Measurements from ENCODE around the gene PRODH.
"Not testable (repeated sequence)": the region's sequence is repeated elsewhere in the genome, so short reads cannot be mapped to it uniquely, and the experiment has no call there.

The PRODH gene

GRCh38 chr22:18905540-18906409 is 30.3 kb downstream of the PRODH start, which contains the start of gene DGCR6:
DGCR6 (plus strand) TSS chr22:18906320; CDS start chr22:18906375, 55 bp downstream.
- WGBS, 2 experiments (ENCODE audit: insufficient coverage in 2 of 2), result no CpG with 5 or more reads among the region's 77 CpGs
- Histone ChIP-seq H3K9me3 (ENCODE audit: control insufficient read depth, low read length) (no peaks in the 10 kb centered on the region), H3K4me1 (ENCODE audit: control insufficient read depth, insufficient read depth, low read length, poor library complexity, severe bottlenecking) (no peaks in the 10 kb centered on the region), H3K27ac (ENCODE audit: low read depth, low read length, severe bottlenecking) (no peak within 1 kb of the TSS), H3K4me3 (ENCODE audit: extremely low read depth, insufficient read depth, low read length, poor library complexity, severe bottlenecking) (no peak within 1 kb of the TSS), H3K36me3 (ENCODE audit: control insufficient read depth, insufficient read depth, low read length) (no peaks in the 10 kb centered on the region)

DNA sequence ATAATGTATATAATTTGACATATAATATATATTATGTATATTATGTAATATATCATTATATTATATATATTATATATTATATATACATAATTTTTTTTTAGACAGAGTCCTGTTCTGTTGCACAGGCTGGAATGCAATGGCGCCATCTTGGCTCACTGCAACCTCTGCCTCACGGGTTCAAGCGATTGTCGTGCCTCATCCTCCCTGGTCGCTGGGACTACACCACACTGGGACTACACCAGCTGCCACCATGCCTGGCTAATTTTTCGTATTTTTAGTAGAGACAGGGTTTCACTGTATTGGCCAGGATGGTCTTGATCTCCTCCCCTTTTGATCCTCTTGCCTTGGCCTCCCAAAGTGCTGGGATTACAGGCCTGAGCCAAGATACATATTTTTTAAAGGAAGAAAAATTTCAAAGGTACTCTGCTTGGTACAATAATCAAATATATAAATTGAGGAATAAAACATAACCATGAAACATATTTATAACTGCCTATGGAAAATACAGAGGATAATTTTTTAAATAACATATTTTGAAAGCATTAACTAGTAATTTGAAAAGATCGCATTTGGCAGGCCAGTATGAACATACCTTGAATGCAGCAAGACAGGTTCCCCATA is 39.9 kb downstream of the PRODH start:
- not testable (repeated sequence) for H3K4me1 ChIP-seq (ENCODE audit: control insufficient read depth, insufficient read depth, low read length, poor library complexity, severe bottlenecking); H3K27ac ChIP-seq (ENCODE audit: low read depth, low read length, severe bottlenecking); H3K4me3 ChIP-seq (ENCODE audit: extremely low read depth, insufficient read depth, low read length, poor library complexity, severe bottlenecking); H3K36me3 ChIP-seq (ENCODE audit: control insufficient read depth, insufficient read depth, low read length); H3K9me3 ChIP-seq (ENCODE audit: control insufficient read depth, low read length)
- whole genome bisulfite sequencing, 2 experiments (ENCODE audit: insufficient coverage in 2 of 2), result no CpG with 5 or more reads among the region's 7 CpGs

GRCh38 chr22:18893775-18894174 is 42.3 kb downstream of the PRODH start:
- not testable (repeated sequence) for H3K4me1 ChIP-seq (ENCODE audit: control insufficient read depth, insufficient read depth, low read length, poor library complexity, severe bottlenecking); H3K36me3 ChIP-seq (ENCODE audit: control insufficient read depth, insufficient read depth, low read length); H3K4me3 ChIP-seq (ENCODE audit: extremely low read depth, insufficient read depth, low read length, poor library complexity, severe bottlenecking); H3K27ac ChIP-seq (ENCODE audit: low read depth, low read length, severe bottlenecking); H3K9me3 ChIP-seq (ENCODE audit: control insufficient read depth, low read length)
- no CpG with 5 or more reads among the region's 4 CpGs for WGBS, 2 experiments (ENCODE audit: insufficient coverage in 2 of 2)

- no CpG with 5 or more reads among the region's 5 CpGs for WGBS, 2 experiments (ENCODE audit: insufficient coverage in 2 of 2)
- not testable (repeated sequence) for H3K36me3 ChIP-seq (ENCODE audit: control insufficient read depth, insufficient read depth, low read length); H3K9me3 ChIP-seq (ENCODE audit: control insufficient read depth, low read length); H3K4me1 ChIP-seq (ENCODE audit: control insufficient read depth, insufficient read depth, low read length, poor library complexity, severe bottlenecking); H3K27ac ChIP-seq (ENCODE audit: low read depth, low read length, severe bottlenecking); H3K4me3 ChIP-seq (ENCODE audit: extremely low read depth, insufficient read depth, low read length, poor library complexity, severe bottlenecking)
These were observed 45.4 kb downstream of the PRODH start for GRCh38 chr22:18890510-18891192.

DNA sequence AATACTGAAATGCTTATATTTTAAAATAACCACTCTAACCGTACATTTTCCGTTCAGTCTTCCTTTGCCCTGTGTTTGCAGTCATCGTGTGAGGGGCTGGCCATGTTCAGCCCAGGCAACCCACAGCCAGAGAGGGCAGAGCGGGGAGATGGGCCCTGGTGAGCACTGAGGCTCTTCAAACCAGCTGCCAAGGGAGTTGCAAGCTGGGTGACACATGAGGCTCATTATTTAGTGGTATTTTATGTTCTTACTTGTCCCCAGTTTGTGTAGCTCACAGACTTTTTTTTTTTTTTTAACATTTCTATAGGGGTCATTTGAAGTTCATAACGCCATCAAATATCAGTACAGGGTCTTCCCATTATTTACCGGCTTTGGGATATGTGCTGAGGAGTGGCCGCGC is 48.0 kb downstream of the PRODH start:
- Histone ChIP-seq H3K9me3 (ENCODE audit: control insufficient read depth, low read length) (no peaks in the 10 kb centered on the region), H3K27ac (ENCODE audit: low read depth, low read length, severe bottlenecking) (no peak overlapping the region), H3K4me1 (ENCODE audit: control insufficient read depth, insufficient read depth, low read length, poor library complexity, severe bottlenecking) (no peaks in the 10 kb centered on the region), H3K4me3 (ENCODE audit: extremely low read depth, insufficient read depth, low read length, poor library complexity, severe bottlenecking) (no peak overlapping the region), H3K36me3 (ENCODE audit: control insufficient read depth, insufficient read depth, low read length) (no peaks in the 10 kb centered on the region)
- WGBS, 2 experiments (ENCODE audit: insufficient coverage in 2 of 2), result no CpG with 5 or more reads among the region's 8 CpGs

- H3K9me3 ChIP-seq (ENCODE audit: control insufficient read depth, low read length); H3K27ac ChIP-seq (ENCODE audit: low read depth, low read length, severe bottlenecking); H3K36me3 ChIP-seq (ENCODE audit: control insufficient read depth, insufficient read depth, low read length); H3K4me1 ChIP-seq (ENCODE audit: control insufficient read depth, insufficient read depth, low read length, poor library complexity, severe bottlenecking); H3K4me3 ChIP-seq (ENCODE audit: extremely low read depth, insufficient read depth, low read length, poor library complexity, severe bottlenecking): not testable (repeated sequence)
- WGBS, 2 experiments (ENCODE audit: insufficient coverage in 2 of 2), result 90% methylated on average over 2 of the region's 4 CpGs; no CpG with 5 or more reads in 1 of the 2 experiments
These were observed 51.6 kb downstream of the PRODH start for GRCh38 chr22:18884465-18884864.

- not testable (repeated sequence) for H3K36me3 ChIP-seq (ENCODE audit: control insufficient read depth, insufficient read depth, low read length); H3K27ac ChIP-seq (ENCODE audit: low read depth, low read length, severe bottlenecking); H3K4me3 ChIP-seq (ENCODE audit: extremely low read depth, insufficient read depth, low read length, poor library complexity, severe bottlenecking); H3K9me3 ChIP-seq (ENCODE audit: control insufficient read depth, low read length); H3K4me1 ChIP-seq (ENCODE audit: control insufficient read depth, insufficient read depth, low read length, poor library complexity, severe bottlenecking)
- WGBS, 2 experiments (ENCODE audit: insufficient coverage in 2 of 2), result no CpG with 5 or more reads among the region's 3 CpGs
These were observed 54.8 kb downstream of the PRODH start for GRCh38 chr22:18881260-18881659.
